WTC11 (cell line): ENCODE data around the gene IL27RA. TPM values are rescaled to one million over a fixed set of nuclear protein-coding genes. Genes with fewer than 3 reads are reported as not detected.

ENCODE experiments used
- ATAC-seq: fragments of 200-7000 bp; cut with Tn5 transposase; 2 replicates; pipeline ENCODE4 v1.10.0; 2021; ENCODE audit warnings: mild to moderate bottlenecking, moderate library complexity
- CTCF ChIA-PET: fragments of 300-600 bp; sonication (Branson Sonifier 250); formaldehyde crosslinking; loops from one replicate; lab custom pipeline; 2021; ENCODE audit warnings: antibody characterized with exemption; lab: Charles Lee
- POLR2A ChIA-PET: fragments of 350-600 bp; sonication (Branson Sonifier 250); formaldehyde crosslinking; loops from one replicate; lab custom pipeline; 2021; ENCODE audit warnings: antibody characterized with exemption; lab: Charles Lee
- DNase-seq: peaks from one replicate; pipeline ENCODE4 v3.0.0; 2021; ENCODE audit warnings: low spot score
- H3K27ac Mint-ChIP-seq: 2 replicates; pipeline ENCODE4 v1.8.0; 2021; ENCODE audit warnings: mixed read lengths
- H3K27me3 Mint-ChIP-seq: 2 replicates; pipeline ENCODE4 v1.8.0; 2021; ENCODE audit warnings: low read depth, mild to moderate bottlenecking, moderate library complexity, mixed read lengths
- H3K36me3 Mint-ChIP-seq: 2 replicates; pipeline ENCODE4 v1.8.0; 2021; ENCODE audit warnings: mixed read lengths
- H3K4me1 Mint-ChIP-seq: 2 replicates; pipeline ENCODE4 v1.8.0; 2022; ENCODE audit warnings: mixed read lengths
- H3K4me3 Mint-ChIP-seq: 2 replicates; pipeline ENCODE4 v1.8.0; 2021; ENCODE audit warnings: mild to moderate bottlenecking, moderate library complexity, mixed read lengths
- H3K9me3 Mint-ChIP-seq: 2 replicates; pipeline ENCODE4 v1.8.0; 2021; ENCODE audit warnings: mixed read lengths
- ARID4B ChIP-seq: sonication (generic); formaldehyde crosslinking; IDR thresholded peaks from 2 replicates; pipeline ENCODE4 v1.8.0; 2023; ENCODE audit warnings: missing genetic modification reagents, mild to moderate bottlenecking, borderline replicate concordance
- ATF6 ChIP-seq: sonication (generic); formaldehyde crosslinking; IDR thresholded peaks from 2 replicates; pipeline ENCODE4 v1.8.1; 2023; ENCODE audit warnings: mild to moderate bottlenecking, missing genetic modification reagents
- E2F5 ChIP-seq: sonication (generic); formaldehyde crosslinking; IDR thresholded peaks from 2 replicates; pipeline ENCODE4 v1.8.1; 2022; ENCODE audit warnings: mild to moderate bottlenecking, moderate library complexity, missing genetic modification reagents
- ERG ChIP-seq: fragments of 250-450 bp; sonication (Bioruptor Pico); IDR thresholded peaks from 2 replicates; pipeline ENCODE4 v1.8.0; 2021; ENCODE audit warnings: mild to moderate bottlenecking
- ETV6 ChIP-seq: sonication (generic); formaldehyde crosslinking; IDR thresholded peaks from 2 replicates; pipeline ENCODE4 v1.8.1; 2022; ENCODE audit warnings: mild to moderate bottlenecking, missing genetic modification reagents
- FOXK1 ChIP-seq: sonication (generic); formaldehyde crosslinking; IDR thresholded peaks from 2 replicates; pipeline ENCODE4 v1.8.0; 2022; ENCODE audit warnings: mild to moderate bottlenecking, moderate library complexity, missing genetic modification reagents
- GTF2I ChIP-seq: fragments of 250-450 bp; sonication (Bioruptor Pico); conservative IDR thresholded peaks from 2 replicates; pipeline ENCODE4 v1.4.0; 2021; ENCODE audit warnings: mild to moderate bottlenecking
- IRF1 ChIP-seq: sonication (generic); formaldehyde crosslinking; IDR thresholded peaks from 2 replicates; pipeline ENCODE4 v1.8.0; 2023; ENCODE audit warnings: missing genetic modification reagents
- IRF2 ChIP-seq: sonication (generic); formaldehyde crosslinking; IDR thresholded peaks from 2 replicates; pipeline ENCODE4 v1.8.0; 2022; ENCODE audit warnings: low read depth, missing genetic modification reagents, borderline replicate concordance
- KAT7 ChIP-seq: sonication (generic); formaldehyde crosslinking; IDR thresholded peaks from 2 replicates; pipeline ENCODE4 v1.8.1; 2023; ENCODE audit warnings: missing genetic modification reagents, mild to moderate bottlenecking, borderline replicate concordance
- STAT6 ChIP-seq: sonication (generic); formaldehyde crosslinking; conservative IDR thresholded peaks from 2 replicates; pipeline ENCODE4 v1.8.1; 2023; ENCODE audit warnings: mild to moderate bottlenecking, low read depth, missing genetic modification reagents, moderate library complexity
- TCF7 ChIP-seq: sonication (generic); formaldehyde crosslinking; IDR thresholded peaks from 2 replicates; pipeline ENCODE4 v1.8.0; 2022; ENCODE audit warnings: mild to moderate bottlenecking, low read depth, missing genetic modification reagents, moderate library complexity
- TEAD4 ChIP-seq: sonication (generic); formaldehyde crosslinking; IDR thresholded peaks from 2 replicates; pipeline ENCODE4 v1.8.0; 2022; ENCODE audit warnings: mild to moderate bottlenecking, missing genetic modification reagents
- ZNF138 ChIP-seq: sonication (generic); formaldehyde crosslinking; conservative IDR thresholded peaks from 2 replicates; pipeline ENCODE4 v1.8.1; 2022; ENCODE audit warnings: mild to moderate bottlenecking, moderate library complexity, missing genetic modification reagents
- ZNF232 ChIP-seq: sonication (generic); formaldehyde crosslinking; IDR thresholded peaks from 2 replicates; pipeline ENCODE4 v1.8.0; 2022; ENCODE audit warnings: mild to moderate bottlenecking, missing genetic modification reagents
- ZNF281 ChIP-seq: sonication (generic); formaldehyde crosslinking; IDR thresholded peaks from 2 replicates; pipeline ENCODE4 v1.8.0; 2023; ENCODE audit warnings: mild to moderate bottlenecking, missing genetic modification reagents
- ZNF416 ChIP-seq: fragments of 250-450 bp; sonication (Bioruptor Pico); IDR thresholded peaks from 2 replicates; pipeline ENCODE4 v1.9.0; 2021; ENCODE audit warnings: mild to moderate bottlenecking, inconsistent platforms
- ZSCAN18 ChIP-seq: fragments of 250-450 bp; sonication (Bioruptor Pico); IDR thresholded peaks from 2 replicates; pipeline ENCODE4 v2.1.2; 2022; ENCODE audit warnings: mild to moderate bottlenecking, moderate library complexity
- total RNA-seq: library from RNA; stranded (reverse); gene quantifications from 3 replicates; pipeline ENCODE4 v1.2.3, GENCODE V29; 2021

IL27RA gene
- total RNA-seq, 1 experiment from 2014 or later: 12.2 TPM

- Mint-ChIP-seq H3K27me3 (peaks cover 4% of the 10 kb centered on the region), H3K4me1 (no peaks in the 10 kb centered on the region), H3K9me3 (peaks cover 8% of the 10 kb centered on the region), H3K27ac (no peak overlapping the region), H3K4me3 (no peak overlapping the region), H3K36me3 (no peaks in the 10 kb centered on the region)
- CTCF ChIA-PET: no interaction called here
- DNase-seq (no peak), ATAC-seq (no peak)
- POLR2A ChIA-PET: no interaction called here
- TF ChIP-seq ZNF416 (no peak), ETV6 (CRISPR knock-in tag) (no peak), TCF7 (CRISPR knock-in tag) (no peak), ATF6 (no peak), FOXK1 (CRISPR knock-in tag) (no peak), KAT7 (no peak)
Observed at GRCh38 chr19:14012378-14012915, 19.1 kb upstream of the IL27RA start.

- no peaks in the 10 kb centered on the region for H3K4me1 Mint-ChIP-seq
- ATAC-seq (no peak), DNase-seq (no peak)
- ChIA-PET CTCF (interaction anchor here (0.6 to 1.0 kb wide), 3 partner anchors 32 to 150 kb away, joined by 3 to 5 read pairs (median 3); no protein-coding TSS in a partner anchor), POLR2A (no interaction called here)
- no peak overlapping the region for H3K27ac Mint-ChIP-seq
- no peak overlapping the region for H3K4me3 Mint-ChIP-seq
- no peaks in the 10 kb centered on the region for H3K27me3 Mint-ChIP-seq
- H3K36me3 Mint-ChIP-seq: no peaks in the 10 kb centered on the region
- peaks cover 8% of the 10 kb centered on the region for H3K9me3 Mint-ChIP-seq
- TF ChIP-seq ZSCAN18 (CRISPR knock-in tag) (no peak), ARID4B (CRISPR knock-in tag) (no peak), STAT6 (CRISPR knock-in tag) (no peak), TEAD4 (CRISPR knock-in tag) (no peak), IRF2 (CRISPR knock-in tag) (no peak), ZNF232 (no peak), ZNF138 (CRISPR knock-in tag) (no peak), E2F5 (no peak), GTF2I (CRISPR knock-in tag) (no peak), ZNF281 (CRISPR knock-in tag) (no peak), IRF1 (CRISPR knock-in tag) (no peak), ERG (CRISPR knock-in tag) (no peak), TCF7 (CRISPR knock-in tag) (no peak)
Observed at GRCh38 chr19:14015524-14016035, 16.0 kb upstream of the IL27RA start.
